K562 (cell line): Measurements from ENCODE around the gene EXOC3. TPM values are rescaled to one million over a fixed set of nuclear protein-coding genes. Genes with fewer than 3 reads are reported as not detected.

Source experiments
- ATAC-seq: fragments of 200-7000 bp; cut with Tn5 transposase; 3 replicates; pipeline ENCODE4 v1.9.1; 2020; ENCODE audit warnings: moderate library complexity
- BruUV-seq: library from RNA; stranded (reverse); fragments of 400-500 nt; replicated peaks from 2 replicates; lab custom pipeline; 2021; lab: Mats Ljungman, UMichigan
- CTCF ChIA-PET: fragments of 300-600 bp; formaldehyde crosslinking; extraction: SDS; loops from one replicate; lab custom pipeline; 2021; ENCODE audit warnings: low intra/inter-chr PET ratio; lab: Yijun Ruan, JAX
- POLR2A ChIA-PET: fragments of 300-600, 350-650 bp; sonication (Branson Sonifier 250); formaldehyde crosslinking; extraction: SDS; loops from one replicate; lab custom pipeline; 2021; ENCODE audit warnings: antibody characterized with exemption, inconsistent platforms; lab: Yijun Ruan, JAX
- DNase-seq, 4 experiments: peaks; one replicate each; pipeline versions ENCODE4 v3.0.0 to v3.0.0-alpha.2; 2011 to 2018; ENCODE audit warnings: low spot score in 3 of 4, mixed read lengths in 3 of 4; ENCODE audit errors: extremely low read depth in 1 of 4
- FAIRE-seq: peaks from 2 replicates; lab custom pipeline; 2011; peaks lifted over from hg19 to GRCh38; lab: Jason Lieb, UNC
- H2AFZ ChIP-seq: 2 replicates; pipeline ENCODE4 v1.6.0; 2011; ENCODE audit warnings: low read depth, low read length, control low read depth, inconsistent platforms
- H3K27ac ChIP-seq: fragments of 200-600 bp; 3 replicates; pipeline ENCODE4 v1.8.0; 2011; ENCODE audit warnings: low read depth, mild to moderate bottlenecking, control low read depth, inconsistent platforms, low read length, moderate library complexity, mixed read lengths; ENCODE audit errors: extremely low read depth
- H3K27me3 ChIP-seq, 2 experiments: fragments of 300-600 bp in 1 of 2; 2 replicates in 1 of 2; 3 replicates in 1 of 2; pipeline versions ENCODE4 v1.6.0 to v1.8.0; 2011; ENCODE audit warnings: inconsistent platforms in 2 of 2, low read length in 2 of 2, mild to moderate bottlenecking in 1 of 2, mixed read lengths in 1 of 2, moderate library complexity in 1 of 2; ENCODE audit not compliant: control insufficient read depth in 2 of 2, insufficient read depth in 2 of 2
- H3K36me3 ChIP-seq: fragments of 300-600 bp; 3 replicates; pipeline ENCODE4 v1.8.0; 2011; ENCODE audit warnings: mild to moderate bottlenecking, low read length, inconsistent platforms; ENCODE audit not compliant: control insufficient read depth, insufficient read depth
- H3K4me1 ChIP-seq, 2 experiments: fragments of 200-600 bp in 1 of 2; replicated peaks in 1 of 2; 2 replicates in 1 of 2; 3 replicates in 1 of 2; pipeline versions ENCODE4 v1.5.1 to v1.8.0; 2011; ENCODE audit warnings: inconsistent platforms in 2 of 2, low read length in 2 of 2, mild to moderate bottlenecking in 1 of 2, mixed read lengths in 1 of 2, moderate library complexity in 1 of 2; ENCODE audit not compliant: control insufficient read depth in 2 of 2, insufficient read depth in 2 of 2
- H3K4me2 ChIP-seq: 2 replicates; pipeline ENCODE4 v1.6.1; 2011; ENCODE audit warnings: low read length, control low read depth, inconsistent platforms, mixed read lengths; ENCODE audit not compliant: insufficient read depth
- H3K4me3 ChIP-seq: fragments of 200-600 bp; sonication (generic), shearing (Covaris generic); 2 replicates; pipeline ENCODE4 v1.5.1; 2016; ENCODE audit warnings: control low read depth, inconsistent platforms
- H3K79me2 ChIP-seq: fragments of 200-600 bp; 3 replicates; pipeline ENCODE4 v1.8.0; 2011; ENCODE audit warnings: low read length, inconsistent platforms; ENCODE audit not compliant: control insufficient read depth, insufficient read depth
- H3K9ac ChIP-seq, 2 experiments: 2 replicates each; pipeline versions ENCODE4 v1.6.0 to v1.6.1; 2011; ENCODE audit warnings: low read depth in 2 of 2, low read length in 2 of 2, control low read depth in 1 of 2, inconsistent platforms in 1 of 2, mild to moderate bottlenecking in 1 of 2, mixed read lengths in 1 of 2; ENCODE audit not compliant: insufficient read depth in 1 of 2
- H3K9me1 ChIP-seq: one replicate; pipeline ENCODE4 v1.6.0; 2011; ENCODE audit warnings: inconsistent platforms, mild to moderate bottlenecking, low read length, moderate library complexity; ENCODE audit not compliant: control insufficient read depth, insufficient read depth
- H3K9me3 ChIP-seq: replicated peaks from 2 replicates; pipeline ENCODE4 v1.5.1; 2011; ENCODE audit warnings: low read depth, low read length, inconsistent platforms; ENCODE audit not compliant: control insufficient read depth, insufficient read depth
- H4K20me1 ChIP-seq: replicated peaks from 2 replicates; pipeline ENCODE4 v1.6.1; 2011; ENCODE audit warnings: low read length, inconsistent platforms, mixed read lengths; ENCODE audit not compliant: control insufficient read depth, insufficient read depth
- ATF2 ChIP-seq: sonication (generic); formaldehyde crosslinking; IDR thresholded peaks from 2 replicates; pipeline ENCODE4 v1.8.1; 2022; ENCODE audit warnings: missing genetic modification reagents
- BRD4 ChIP-seq: fragments of 200-600 bp; sonication (generic); IDR thresholded peaks from 2 replicates; pipeline ENCODE4 v1.6.1; 2017; ENCODE audit warnings: inconsistent platforms
- CBFA2T2 ChIP-seq: fragments of 450-650 bp; conservative IDR thresholded peaks from 2 replicates; pipeline ENCODE4 v1.6.1; 2017; ENCODE audit warnings: mild to moderate bottlenecking
- CHD4 ChIP-seq: fragments of 200-600 bp; sonication (generic); IDR thresholded peaks from 3 replicates; pipeline ENCODE4 v1.6.1; 2012; ENCODE audit warnings: low read depth, mild to moderate bottlenecking, mixed read lengths, low read length, inconsistent platforms; ENCODE audit not compliant: insufficient read depth, insufficient replicate concordance, poor library complexity, severe bottlenecking
- EGR1 ChIP-seq: fragments of 450-650 bp; conservative IDR thresholded peaks from 2 replicates; pipeline ENCODE4 v1.6.1; 2017; ENCODE audit warnings: mild to moderate bottlenecking
- ETV6 ChIP-seq, 3 experiments: fragments of 150-350 bp in 1 of 3; sonication (generic) in 1 of 3; formaldehyde crosslinking in 1 of 3; IDR thresholded peaks; 2 replicates each; pipeline versions ENCODE4 v1.6.1 to v1.8.0; 2014 to 2022; ENCODE audit warnings: borderline replicate concordance in 2 of 3, low read depth in 2 of 3, antibody characterized with exemption in 1 of 3, low read length in 1 of 3, mild to moderate bottlenecking in 1 of 3, missing genetic modification reagents in 1 of 3
- HMGXB4 ChIP-seq: sonication (generic); formaldehyde crosslinking; IDR thresholded peaks from 2 replicates; pipeline ENCODE4 v1.8.1; 2023; ENCODE audit warnings: mild to moderate bottlenecking, missing genetic modification reagents
- KDM5B ChIP-seq: fragments of 200-600 bp; sonication (generic); IDR thresholded peaks from 2 replicates; pipeline ENCODE4 v1.6.1; 2012; ENCODE audit warnings: low read depth, mild to moderate bottlenecking, moderate library complexity, low read length, control low read depth, inconsistent platforms; ENCODE audit not compliant: insufficient replicate concordance
- NONO ChIP-seq, 2 experiments: fragments of 200-400 bp in 1 of 2; fragments of 450-650 bp in 1 of 2; formaldehyde crosslinking in 1 of 2; IDR thresholded peaks; 2 replicates each; pipeline ENCODE4 v1.6.1; 2017; ENCODE audit warnings: low read depth in 2 of 2, mild to moderate bottlenecking in 2 of 2, moderate library complexity in 2 of 2, low read length in 1 of 2
- PHB ChIP-seq: fragments of 250-450 bp; sonication (Bioruptor Pico); IDR thresholded peaks from 2 replicates; pipeline ENCODE4 v1.5.0; 2021
- RBFOX2 ChIP-seq: fragments of 200-400 bp; formaldehyde crosslinking; IDR thresholded peaks from 2 replicates; pipeline ENCODE4 v1.6.1; 2017; ENCODE audit warnings: low read depth, mild to moderate bottlenecking, low read length, moderate library complexity
- TCF15 ChIP-seq: fragments of 250-450 bp; sonication (Bioruptor Pico); IDR thresholded peaks from 2 replicates; pipeline ENCODE4 v1.8.0; 2022; ENCODE audit warnings: moderate library complexity, mild to moderate bottlenecking, inconsistent platforms
- ZBTB33 ChIP-seq: sonication (generic); formaldehyde crosslinking; IDR thresholded peaks from 2 replicates; pipeline ENCODE4 v1.8.1; 2023; ENCODE audit warnings: mild to moderate bottlenecking, missing genetic modification reagents
- WGBS: fragments of 100-300 bp; shearing (Covaris generic); methylation state at CpG from one replicate; pipeline ENCODE4 v1.1.6; 2016; ENCODE audit warnings: low coverage, mixed read lengths; ENCODE audit not compliant: insufficient coverage; ENCODE audit errors: missing lambda C conversion rate; 5-methylcytosine and 5-hydroxymethylcytosine counted together
- in situ Hi-C: fragments of 300-500 bp; cut with MboI; formaldehyde crosslinking; loops from 4 replicates; pipeline ENCODE4 v1.15.0; 2018; ENCODE audit warnings: inconsistent platforms, mixed read lengths
- intact Hi-C: fragments of 100-400 bp; cut with micrococcal nuclease; formaldehyde crosslinking; loops from 2 replicates; pipeline ENCODE4 v1.14.2; 2022
- polyA plus RNA-seq, 8 experiments: library from polyadenylated mRNA; depleted of rRNA in 4 of 8; stranded (reverse) in 5 of 8; unstranded in 3 of 8; fragments of >200 nt; fragmentation: Nextera tagmentation in 2 of 8; fragmentation: Illumina TruSeq in 1 of 8; extraction: Ambion mirVana in 2 of 8; extraction: Trizol in 1 of 8; gene quantifications; 2 replicates each; pipeline versions ENCODE4 v1.2.1 to v1.2.3, GENCODE V29; 2011 to 2014; ENCODE audit warnings: inconsistent platforms in 1 of 8, missing spikeins in 1 of 8
- total RNA-seq, 7 experiments: library from RNA; depleted of rRNA in 6 of 7; stranded (reverse); fragments of >200 nt in 6 of 7; fragmentation: Illumina TruSeq in 2 of 7; extraction: Trizol in 2 of 7; gene quantifications; 2 replicates each; pipeline versions ENCODE4 v1.2.1 to v1.2.3, GENCODE V29; 2011 to 2021; ENCODE audit warnings: low replicate concordance in 1 of 7

The EXOC3 gene
- total and polyA plus RNA-seq, 9 of the 15 experiments (the other 6 are each of a cell fraction or from before 2014, with no cell fraction given), result 1.4 to 41.9 (median 22.4) TPM

GRCh38 chr5:443239-444151, 519 bp downstream of the EXOC3 start:
- POLR2A ChIA-PET, result interaction anchor here (0.6 kb wide), 1 partner anchor 78 kb away, joined by 3 read pairs; no protein-coding TSS in a partner anchor
- peak; percentile 61 for ATAC-seq
- peak overlapping the region; percentile 96 for H2AFZ ChIP-seq
- TF ChIP-seq CBFA2T2 (peak; percentile 36; the same call in 1 of the 2 replicates), ATF2 (CRISPR knock-in tag) (peak; percentile 13; the same call in 1 of the 2 replicates), KDM5B (peak; percentile 65), CHD4 (no peak), PHB (CRISPR knock-in tag) (no peak), TCF15 (CRISPR knock-in tag) (no peak), NONO (IDR thresholded peaks at IDR 0.05; ENCODE audit: low read depth in 2 of 2, low read length in 1 of 2) (no peak), EGR1 (peak; percentile 94), ETV6 (IDR thresholded peaks at IDR 0.05; ENCODE audit: borderline replicate concordance in 1 of 2, low read depth in 2 of 2, low read length in 1 of 2) (0 out of 4 replicates have a peak, but pooled peaks of 1 of the 2 experiments have one; percentile 16), ETV6 (CRISPR knock-in tag; IDR thresholded peaks at IDR 0.05; ENCODE audit: borderline replicate concordance) (no peak), BRD4 (no peak), HMGXB4 (CRISPR knock-in tag) (0 out of 2 replicates have a peak, but pooled peaks have one; percentile 39), RBFOX2 (peak; percentile 74), ZBTB33 (CRISPR knock-in tag) (no peak)

More at GRCh38 chr5:443239-444151, 519 bp downstream of the EXOC3 start:
- intact Hi-C loops, result no loop called here
- H3K4me1 ChIP-seq, result peaks cover 17 to 41% of the 10 kb centered on the region in 2 experiments; a peak in 4 of 5 replicates
- no peaks in the 10 kb centered on the region; the same call in 1 of the 2 replicates for H4K20me1 ChIP-seq
- CTCF ChIA-PET, result interaction anchor here (0.6 kb wide), 1 partner anchor 263 kb away, joined by 3 read pairs; no protein-coding TSS in a partner anchor
- peak overlapping the region; percentile 57; the same call in 2 of the 3 replicates for H3K27ac ChIP-seq
- H3K27me3 ChIP-seq, result no peaks in the 10 kb centered on the region
- in situ Hi-C loops, result no loop called here
- no peaks in the 10 kb centered on the region for H3K9me3 ChIP-seq
- WGBS, result 11% methylated on average over 42 of the region's 62 CpGs
- DNase-seq, result peak; percentile 32 to 88 (median 76)
- peaks cover 30% of the 10 kb centered on the region for H3K79me2 ChIP-seq
- BruUV-seq, result no TSS peak
- no peak for FAIRE-seq
- H3K36me3 ChIP-seq, result peaks cover 29% of the 10 kb centered on the region
- peaks cover 13% of the 10 kb centered on the region for H3K9me1 ChIP-seq
- H3K4me3 ChIP-seq, result peak overlapping the region; percentile 73
- peak overlapping the region; percentile 100 for H3K4me2 ChIP-seq
- peak overlapping the region; percentile 87 to 95 for H3K9ac ChIP-seq
